HG03575 (cell line): ENCODE data around the gene GPR12.
"Not testable (repeated sequence)": the region's sequence is repeated elsewhere in the genome, so short reads cannot be mapped to it uniquely, and the experiment has no call there.

Source experiments
- ATAC-seq: cut with Tn5 transposase; IDR thresholded peaks from one replicate; pipeline ENCODE4 v1.9.1; 2021; ENCODE audit not compliant: unreplicated experiment, insufficient number of reproducible peaks, low FRiP score; ENCODE audit errors: extremely low read depth

The GPR12 gene

DNA sequence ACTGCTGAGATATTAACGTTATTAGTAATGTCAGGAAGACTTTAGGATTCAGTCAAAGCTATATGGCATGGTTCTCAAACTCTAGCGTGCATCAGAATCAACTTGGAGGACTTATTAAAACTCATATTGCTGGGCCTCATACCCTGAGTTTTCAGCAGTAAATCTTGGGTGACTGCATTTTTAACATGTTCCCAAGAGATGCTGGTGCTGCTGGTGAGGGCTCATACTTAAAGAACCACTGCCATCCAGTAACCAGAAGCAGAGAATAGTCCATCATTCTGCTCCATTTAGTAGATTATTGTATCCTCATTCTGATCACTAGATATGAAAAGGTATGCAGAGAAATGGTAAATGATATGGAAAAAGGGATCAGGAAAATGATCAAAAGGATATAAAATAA, 7.9 kb downstream of the GPR12 start:
- no peak for ATAC-seq

DNA sequence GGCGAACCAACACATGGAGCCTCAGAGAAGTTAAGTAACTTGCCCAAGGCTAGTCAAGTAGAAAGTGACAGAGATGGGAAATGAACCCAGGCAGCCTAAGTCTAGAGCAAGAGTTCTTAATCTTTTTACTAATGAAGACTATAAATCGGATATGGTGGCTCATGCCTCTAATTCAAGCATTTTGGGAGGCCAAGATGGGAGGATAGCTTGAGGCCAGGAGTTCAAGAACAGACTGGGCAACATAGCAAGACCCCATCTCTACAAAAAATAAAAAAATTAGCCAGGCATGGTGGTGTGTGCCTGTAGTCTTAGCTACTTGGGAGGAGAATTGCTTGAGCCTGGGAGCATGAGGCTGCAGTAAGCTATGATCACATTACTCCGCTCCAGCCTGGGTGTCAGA, 10.7 kb downstream of the GPR12 start:
- ATAC-seq, result no peak

DNA sequence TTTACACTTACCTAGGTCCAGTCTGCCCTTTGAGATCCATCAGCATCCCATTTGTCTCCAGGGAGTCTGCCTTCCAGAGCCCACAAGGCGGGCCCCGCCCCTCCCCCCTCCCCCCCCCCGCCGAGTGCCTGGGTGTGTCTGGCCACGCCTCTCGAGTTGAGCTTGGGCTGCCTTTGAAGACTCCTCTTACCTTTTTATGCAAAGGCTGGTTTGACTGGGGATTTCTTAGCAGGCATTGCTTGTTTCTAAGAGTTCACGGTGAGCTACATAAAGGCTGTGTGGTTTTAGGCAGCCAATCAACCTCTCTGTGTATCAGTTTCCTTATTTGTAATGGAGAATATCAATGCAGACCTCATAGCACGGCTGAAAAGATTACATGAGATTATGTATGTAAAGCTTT, 11.3 kb downstream of the GPR12 start:
- ATAC-seq, result no peak

DNA sequence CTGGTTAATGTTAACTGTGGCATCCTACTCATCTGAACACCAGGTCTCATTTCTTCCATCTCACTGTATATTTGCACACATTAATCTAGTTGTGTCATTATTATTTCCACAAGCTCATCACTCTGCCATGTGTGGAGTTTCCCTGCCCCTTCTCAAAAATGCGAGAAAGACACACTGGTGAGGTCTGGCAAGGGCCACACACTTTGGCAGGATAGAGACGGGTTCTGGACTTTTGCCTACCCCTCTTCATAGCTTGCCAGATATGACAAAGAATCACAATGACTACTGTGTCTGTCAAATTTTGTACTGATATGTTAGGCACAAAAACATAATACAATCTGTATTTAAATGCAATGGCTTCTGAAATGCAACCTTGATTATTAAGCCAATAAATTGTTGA, 12.9 kb downstream of the GPR12 start:
- no peak for ATAC-seq

DNA sequence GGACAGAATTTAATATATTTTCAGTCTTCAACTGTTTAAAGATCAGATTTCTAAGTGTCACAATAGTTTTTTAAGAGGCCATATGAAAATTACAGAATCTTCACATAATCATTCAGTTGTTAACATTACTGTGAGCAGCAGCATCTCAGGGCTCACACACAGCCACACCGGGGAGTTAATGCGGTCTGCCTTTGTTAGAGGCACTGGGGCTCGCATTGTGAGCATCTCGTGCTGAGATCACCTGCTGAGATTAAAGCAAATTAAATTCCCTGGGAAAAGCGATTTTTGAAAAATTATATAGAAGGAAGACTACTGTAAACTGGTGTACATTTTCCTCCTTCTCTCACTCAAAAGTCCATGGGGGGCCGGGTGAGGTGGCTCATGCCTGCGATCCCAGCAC, 16.6 kb downstream of the GPR12 start:
- no peak for ATAC-seq

DNA sequence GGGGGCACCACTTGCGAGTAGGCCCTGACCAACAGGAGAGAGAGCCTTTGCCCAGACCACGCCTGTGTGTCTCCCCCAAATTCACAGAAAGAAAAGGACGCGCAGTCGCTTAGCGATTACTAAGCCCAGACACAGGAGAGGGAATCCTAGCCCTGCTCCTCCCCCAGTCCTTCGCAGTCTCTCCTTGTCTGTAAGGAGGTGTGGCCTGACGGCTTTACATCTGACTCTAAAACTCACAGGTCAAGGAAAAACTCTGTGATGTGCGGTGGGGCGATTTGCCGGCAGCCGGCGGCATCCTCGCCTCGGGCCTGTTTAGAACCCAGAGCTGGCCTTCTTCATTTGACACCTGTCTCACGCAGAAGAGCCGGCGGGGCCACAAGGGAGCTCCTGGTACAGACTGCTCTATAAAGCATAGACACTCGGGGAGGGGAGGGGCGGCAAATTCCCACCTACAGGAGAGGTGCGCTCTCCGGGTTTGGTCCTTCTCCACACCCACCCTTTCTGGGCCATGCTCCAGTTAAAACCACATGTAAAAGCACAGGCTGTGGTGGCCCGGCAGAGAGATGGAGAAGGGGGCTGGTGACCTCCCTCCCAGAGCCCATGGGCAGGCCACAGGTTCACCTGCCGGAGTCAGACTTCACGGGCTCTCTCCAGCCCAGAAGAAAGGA, 17.8 kb downstream of the GPR12 start:
- no peak for ATAC-seq

DNA sequence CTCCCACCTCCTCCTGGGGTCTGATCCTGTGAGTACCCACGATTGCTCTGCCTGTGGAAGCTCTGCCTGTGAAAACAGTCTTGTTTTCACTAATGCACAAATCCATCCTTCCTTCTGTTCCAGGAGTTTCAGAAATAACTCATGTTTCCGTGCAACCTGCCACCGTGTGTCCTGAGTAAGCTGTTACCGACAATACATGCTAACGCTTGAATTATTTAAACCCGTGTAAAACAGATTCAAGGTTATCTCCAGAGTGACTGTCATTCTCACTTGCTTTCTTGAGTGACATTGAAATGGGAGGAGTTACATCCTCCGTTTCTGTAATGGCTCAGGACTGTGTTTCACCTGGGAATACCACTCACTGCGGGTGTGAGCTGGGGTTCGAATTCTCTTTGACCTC, 24.9 kb downstream of the GPR12 start:
- ATAC-seq, result no peak

DNA sequence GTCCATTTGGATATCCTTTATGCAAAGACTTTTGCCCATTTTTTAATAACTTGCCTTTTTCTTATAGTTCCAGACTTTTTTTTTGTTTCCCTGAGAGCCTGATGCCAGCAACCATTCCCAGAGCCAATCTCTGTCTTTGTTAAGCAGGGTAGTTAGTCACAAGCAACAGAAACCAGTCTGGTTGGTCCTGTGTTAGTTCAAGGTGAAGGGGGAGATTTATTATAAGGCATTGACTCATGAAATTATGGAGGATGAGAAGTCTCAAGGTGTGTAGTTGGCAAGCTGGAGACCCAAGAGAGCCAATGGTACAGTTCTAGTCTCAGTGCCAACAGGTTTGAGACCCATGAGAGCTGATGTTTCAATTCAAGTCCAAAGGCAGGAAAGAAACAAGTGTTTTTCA, 33.0 kb downstream of the GPR12 start:
- ATAC-seq, result no peak

DNA sequence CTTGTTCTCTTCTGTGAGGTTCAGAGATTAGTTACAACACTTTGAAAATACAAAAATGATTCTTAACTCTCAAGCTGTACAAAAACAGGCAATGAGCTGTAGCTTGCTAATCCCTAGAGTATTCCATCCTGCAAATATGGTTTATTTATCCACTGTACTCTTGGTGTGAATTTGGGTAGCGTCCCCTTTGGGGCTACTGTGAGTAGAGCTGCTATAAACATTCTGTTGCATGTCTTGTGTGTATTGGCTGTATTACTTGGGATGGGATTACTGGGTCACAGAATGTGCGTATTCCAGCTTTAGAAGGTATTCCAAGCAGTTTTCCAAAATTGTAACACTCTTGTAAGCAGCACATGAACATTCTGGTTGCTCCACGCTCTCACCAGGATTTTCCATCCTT, 33.5 kb downstream of the GPR12 start:
- ATAC-seq, result no peak

DNA sequence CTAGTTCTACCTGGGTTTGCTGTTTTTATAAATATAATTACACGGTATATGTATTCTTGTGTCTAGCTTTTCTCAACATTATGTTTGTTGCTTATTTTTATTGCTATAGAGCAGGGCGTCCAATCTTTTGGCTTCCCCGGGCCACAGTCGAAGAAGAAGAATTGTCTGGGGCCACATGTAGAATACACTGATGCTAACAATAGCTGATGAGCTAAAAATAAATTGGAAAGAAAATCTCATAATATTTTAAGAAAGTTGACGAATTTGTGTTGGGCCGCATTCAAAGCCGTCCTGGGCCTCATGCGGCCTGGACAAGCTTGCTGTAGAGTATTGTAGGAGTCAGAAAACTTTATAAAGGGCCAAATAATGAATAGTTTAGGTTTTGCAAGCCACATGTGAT, 33.9 kb downstream of the GPR12 start:
- ATAC-seq, result no peak

DNA sequence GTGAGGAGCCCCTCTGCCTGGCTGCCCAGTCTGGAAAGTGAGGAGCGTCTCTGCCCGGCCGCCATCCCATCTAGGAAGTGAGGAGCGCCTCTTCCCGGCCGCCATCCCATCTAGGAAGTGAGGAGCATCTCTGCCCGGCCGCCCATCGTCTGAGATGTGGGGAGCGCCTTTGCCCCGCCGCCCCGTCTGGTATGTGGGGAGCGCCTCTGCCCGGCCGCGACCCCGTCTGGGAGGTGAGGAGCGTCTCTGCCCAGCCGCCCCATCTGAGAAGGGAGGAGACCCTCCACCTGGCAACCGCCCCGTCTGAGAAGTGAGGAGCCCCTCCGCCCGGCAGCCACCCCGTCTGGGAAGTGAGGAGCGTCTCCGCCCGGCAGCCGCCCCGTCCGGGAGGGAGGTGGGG, 37.0 kb downstream of the GPR12 start:
- ATAC-seq, result not testable (repeated sequence)

DNA sequence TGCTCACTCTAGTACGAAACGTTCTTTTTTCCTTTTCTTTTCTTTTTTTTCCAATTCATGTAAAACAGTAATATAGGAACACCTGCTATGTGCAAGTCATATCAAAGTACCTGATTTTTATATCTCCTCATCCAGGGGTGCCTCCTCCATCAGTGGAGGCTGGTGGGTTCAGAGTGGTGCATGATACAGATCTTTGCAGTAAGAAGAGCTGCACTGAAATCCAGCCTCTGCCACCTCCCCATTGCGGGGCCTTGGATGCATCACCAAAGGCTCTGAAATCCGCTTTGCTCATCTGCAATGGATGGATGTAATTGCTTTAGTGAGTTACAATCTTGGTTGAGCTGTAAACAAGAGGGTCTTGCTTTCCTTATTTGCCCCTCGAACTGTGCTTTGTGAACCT, 38.3 kb downstream of the GPR12 start:
- ATAC-seq, result no peak

DNA sequence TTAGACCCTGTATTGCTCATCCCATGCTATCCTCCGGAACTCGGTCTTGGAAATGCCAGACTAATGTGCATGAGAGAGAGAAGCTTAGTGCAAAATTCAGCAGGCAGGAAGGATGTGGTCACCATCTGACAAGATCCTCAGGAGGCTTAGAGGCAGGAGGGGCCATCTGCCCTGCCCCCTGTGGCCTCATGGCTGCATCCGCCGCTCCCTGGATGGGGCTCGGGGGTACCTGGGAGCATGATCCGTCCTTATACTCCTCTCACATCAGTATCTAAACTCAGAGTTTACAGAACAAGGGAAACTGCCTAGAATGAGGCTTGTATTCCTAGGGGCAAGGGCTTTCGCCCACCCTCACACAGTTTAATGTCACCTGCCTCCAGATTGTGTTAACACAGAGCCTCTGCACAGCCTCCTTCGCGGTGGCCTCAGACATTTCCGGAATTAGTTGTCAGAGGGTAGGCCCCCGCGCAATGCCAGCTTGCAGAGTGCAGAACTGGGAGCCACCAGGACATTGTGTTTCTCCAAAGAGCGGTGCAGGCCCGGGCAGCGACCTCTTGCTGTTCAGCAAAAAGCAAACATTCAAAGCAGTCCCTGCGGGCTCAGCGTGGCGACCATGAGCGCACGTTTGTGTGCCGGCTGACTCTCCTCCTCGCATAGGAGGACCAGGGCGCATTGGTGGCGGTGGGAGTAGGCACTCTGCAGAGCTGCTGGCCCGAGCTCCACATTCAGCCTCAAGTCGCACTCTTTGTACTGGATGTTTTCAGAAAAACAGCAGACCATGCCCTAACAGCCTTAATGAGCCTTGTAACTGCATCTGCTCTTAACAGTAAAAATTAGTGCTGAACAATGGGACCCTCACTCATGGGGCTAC, 39.1 kb downstream of the GPR12 start:
- ATAC-seq, result no peak

DNA sequence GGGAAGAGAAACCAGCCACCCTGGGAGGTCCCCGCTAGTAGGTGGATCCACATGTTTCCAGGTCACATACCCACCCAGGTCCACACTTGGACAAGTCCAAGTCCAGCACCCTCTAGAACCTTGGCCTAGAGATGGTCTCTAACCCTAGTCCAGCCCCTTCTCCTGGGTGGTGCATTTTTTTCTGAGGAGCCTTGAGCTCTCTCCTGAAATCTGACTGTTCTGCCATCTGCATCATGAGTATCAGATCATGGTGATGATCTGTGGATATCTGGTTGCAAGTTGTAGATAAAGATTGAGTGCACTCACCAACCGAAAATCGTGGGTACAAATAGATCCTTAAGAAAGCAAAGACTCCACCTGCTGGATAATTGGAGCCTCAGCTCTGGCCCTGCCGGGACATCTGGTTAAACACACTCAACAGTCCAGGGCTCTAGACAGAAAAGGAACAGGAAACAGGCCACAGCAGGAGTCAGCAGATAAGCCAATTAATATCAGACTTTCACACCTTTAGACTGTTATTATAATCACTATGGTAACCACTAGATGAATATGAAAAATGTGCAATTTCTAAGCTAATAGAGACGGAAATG, 41.1 kb downstream of the GPR12 start:
- no peak for ATAC-seq

DNA sequence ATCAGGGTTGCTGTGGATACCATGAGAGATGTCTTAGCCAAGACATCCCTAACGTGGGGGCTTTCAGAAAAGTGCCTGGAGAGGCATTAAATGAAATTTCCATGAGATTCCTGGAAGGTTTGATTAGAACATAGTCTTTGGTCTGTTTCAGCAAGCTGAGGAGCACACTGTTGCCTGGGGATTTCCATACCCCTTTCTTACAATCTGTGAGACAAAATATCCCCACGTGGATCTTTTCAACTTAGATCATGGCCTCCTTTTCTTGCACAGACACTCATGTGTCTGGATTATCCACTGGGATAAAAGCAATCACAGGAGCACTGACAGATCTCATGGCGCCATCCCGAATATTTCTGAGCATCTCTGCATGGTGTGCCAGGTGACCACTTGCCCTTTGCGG, 41.7 kb downstream of the GPR12 start:
- ATAC-seq, result no peak

DNA sequence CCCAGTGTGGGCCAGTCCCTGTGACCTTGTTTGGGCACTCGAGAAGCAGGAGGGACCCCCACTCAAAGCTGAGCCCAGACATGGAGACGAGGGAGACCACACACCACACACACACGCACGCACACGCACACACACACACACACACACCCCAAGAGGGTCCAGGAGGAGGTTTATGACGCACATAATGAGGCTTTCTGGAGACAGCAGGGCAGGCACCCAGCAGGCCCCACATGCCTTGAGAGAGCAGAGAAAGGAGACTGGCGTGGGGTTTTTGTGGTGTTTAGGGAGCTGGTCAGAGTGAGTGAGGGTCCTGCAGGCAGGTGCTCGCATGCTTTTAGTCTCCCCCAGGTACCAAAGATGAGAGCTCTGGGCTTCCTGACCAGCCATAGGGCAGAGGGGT, 42.4 kb downstream of the GPR12 start:
- ATAC-seq, result no peak

DNA sequence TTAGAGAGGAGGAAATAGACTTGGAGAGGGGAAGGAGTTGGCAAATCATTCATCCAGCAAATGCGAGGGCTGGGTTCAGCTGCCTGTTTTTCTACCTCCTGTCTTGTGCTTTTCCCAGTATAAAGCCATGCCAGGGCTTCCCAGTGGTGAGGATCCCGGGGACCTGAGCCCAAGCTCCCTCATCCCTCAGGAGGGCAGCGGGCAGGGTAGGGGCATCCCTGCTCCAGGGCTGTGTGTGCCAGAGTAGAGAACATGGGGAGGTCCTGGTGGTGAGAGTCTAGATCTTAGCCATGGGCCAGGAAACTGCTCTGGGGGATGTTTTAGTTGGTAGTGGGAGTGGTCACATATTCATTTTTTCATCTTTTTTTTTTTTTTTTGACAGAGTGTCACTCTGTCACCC, 43.6 kb downstream of the GPR12 start:
- no peak for ATAC-seq

DNA sequence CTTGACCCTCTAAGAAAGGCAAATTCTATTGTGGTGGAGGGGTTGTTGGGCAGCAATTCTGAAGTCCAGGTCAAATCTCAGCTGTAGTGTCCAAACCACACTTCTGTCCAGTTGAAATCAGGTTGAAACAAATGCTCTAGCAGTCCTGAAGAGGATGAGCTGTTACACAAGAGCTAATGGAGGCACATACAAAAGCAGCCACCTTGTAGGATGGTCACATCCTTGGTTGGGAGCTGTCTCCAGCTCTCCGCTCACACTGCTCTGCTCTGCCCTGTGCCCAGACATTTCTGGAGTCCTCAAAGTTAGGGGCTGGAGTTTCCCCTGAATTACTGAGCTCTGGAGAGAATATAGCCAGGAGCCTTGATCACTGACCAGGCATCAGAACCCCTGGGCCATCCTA, 47.2 kb downstream of the GPR12 start:
- ATAC-seq, result no peak

DNA sequence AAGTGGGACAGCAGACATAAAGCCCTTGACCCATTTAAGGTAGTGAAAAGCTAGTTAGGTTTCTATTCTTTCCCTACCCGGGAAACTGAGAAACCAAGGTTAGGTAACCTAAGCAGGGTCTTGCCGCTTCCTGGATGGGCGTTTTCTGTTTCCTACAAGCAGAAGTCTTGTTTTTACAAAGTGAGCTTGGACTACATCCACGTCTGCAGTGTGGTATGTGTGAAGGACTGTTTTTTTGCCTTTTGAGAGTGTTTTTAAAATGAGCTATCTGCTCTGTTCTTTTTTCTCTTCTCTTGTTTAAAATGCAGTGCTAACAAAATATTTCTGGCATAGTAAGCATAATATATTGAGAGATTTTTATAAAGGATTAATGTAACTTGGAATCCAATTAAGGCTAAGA, 49.4 kb downstream of the GPR12 start:
- ATAC-seq, result no peak

DNA sequence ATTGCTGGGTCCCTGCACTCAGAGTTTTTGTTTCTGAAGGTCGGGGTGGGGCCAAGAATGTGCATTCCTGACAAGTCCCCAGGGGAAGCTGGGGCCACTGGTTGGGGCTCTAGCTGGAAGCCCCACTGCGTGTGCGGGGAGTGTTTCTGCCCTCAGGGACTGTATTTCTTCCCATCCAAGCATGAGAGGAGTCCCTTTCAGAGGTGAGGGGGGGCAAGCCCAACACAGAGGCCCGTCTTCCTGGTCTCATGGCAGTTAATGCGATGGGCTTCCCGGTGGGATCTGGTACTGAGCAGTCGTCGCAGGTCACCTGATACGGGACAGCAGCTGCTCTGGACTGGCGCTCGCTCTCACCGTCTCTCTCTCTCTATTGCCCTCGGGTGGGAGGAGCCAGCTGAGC, 50.4 kb downstream of the GPR12 start:
- no peak for ATAC-seq
